Measurements from ENCODE around the gene ZCRB1.

DNA sequence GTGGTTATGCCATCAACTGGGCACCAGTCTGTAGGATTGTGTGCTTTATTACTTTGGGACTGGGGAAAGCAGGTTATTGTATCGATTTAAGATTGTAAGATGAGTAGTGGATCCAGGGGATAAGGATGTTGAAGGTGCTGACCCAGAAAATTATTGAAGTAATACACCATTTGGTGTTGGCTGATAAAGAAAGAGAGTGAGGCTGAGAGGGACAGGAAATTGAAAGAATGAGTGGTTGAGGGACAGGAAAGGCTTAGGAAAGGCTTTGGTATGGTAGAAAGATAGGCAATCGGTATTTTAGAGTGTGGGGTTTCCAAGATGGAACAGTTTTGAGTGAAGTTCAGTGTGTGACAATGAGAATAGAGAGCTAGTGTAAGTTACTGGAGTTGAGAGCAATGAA, 12.4 kb upstream of the ZCRB1 start:
- TF ChIP-seq CTCF (IDR thresholded peaks at IDR 0.05; ENCODE audit: insufficient read depth, low read length) = no peak
- TF ChIP-seq, protein P1, sequence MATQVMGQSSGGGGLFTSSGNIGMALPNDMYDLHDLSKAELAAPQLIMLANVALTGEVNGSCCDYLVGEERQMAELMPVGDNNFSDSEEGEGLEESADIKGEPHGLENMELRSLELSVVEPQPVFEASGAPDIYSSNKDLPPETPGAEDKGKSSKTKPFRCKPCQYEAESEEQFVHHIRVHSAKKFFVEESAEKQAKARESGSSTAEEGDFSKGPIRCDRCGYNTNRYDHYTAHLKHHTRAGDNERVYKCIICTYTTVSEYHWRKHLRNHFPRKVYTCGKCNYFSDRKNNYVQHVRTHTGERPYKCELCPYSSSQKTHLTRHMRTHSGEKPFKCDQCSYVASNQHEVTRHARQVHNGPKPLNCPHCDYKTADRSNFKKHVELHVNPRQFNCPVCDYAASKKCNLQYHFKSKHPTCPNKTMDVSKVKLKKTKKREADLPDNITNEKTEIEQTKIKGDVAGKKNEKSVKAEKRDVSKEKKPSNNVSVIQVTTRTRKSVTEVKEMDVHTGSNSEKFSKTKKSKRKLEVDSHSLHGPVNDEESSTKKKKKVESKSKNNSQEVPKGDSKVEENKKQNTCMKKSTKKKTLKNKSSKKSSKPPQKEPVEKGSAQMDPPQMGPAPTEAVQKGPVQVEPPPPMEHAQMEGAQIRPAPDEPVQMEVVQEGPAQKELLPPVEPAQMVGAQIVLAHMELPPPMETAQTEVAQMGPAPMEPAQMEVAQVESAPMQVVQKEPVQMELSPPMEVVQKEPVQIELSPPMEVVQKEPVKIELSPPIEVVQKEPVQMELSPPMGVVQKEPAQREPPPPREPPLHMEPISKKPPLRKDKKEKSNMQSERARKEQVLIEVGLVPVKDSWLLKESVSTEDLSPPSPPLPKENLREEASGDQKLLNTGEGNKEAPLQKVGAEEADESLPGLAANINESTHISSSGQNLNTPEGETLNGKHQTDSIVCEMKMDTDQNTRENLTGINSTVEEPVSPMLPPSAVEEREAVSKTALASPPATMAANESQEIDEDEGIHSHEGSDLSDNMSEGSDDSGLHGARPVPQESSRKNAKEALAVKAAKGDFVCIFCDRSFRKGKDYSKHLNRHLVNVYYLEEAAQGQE (IDR thresholded peaks at IDR 0.05; ENCODE audit: insufficient replicate concordance, low read depth) = no peak
